BLaER1 treated with 17β-estradiol and CSF1 and Interleukin-3, amounts not matched to agents 10 nM and 100 nM (cell line): ENCODE measurements around the gene GLUD1.
"Not testable (repeated sequence)": the region's sequence is repeated elsewhere in the genome, so short reads cannot be mapped to it uniquely, and the experiment has no call there.

Source experiments
- H3K27ac ChIP-seq, 11 experiments: shearing (Covaris generic); formaldehyde crosslinking; 2 replicates each; pipeline ENCODE4 v1.8.1; 2022
- H3K27me3 ChIP-seq, 11 experiments: shearing (Covaris generic); formaldehyde crosslinking; 2 replicates each; pipeline ENCODE4 v1.8.1; 2022
- H3K36me3 ChIP-seq, 11 experiments: shearing (Covaris generic); formaldehyde crosslinking; 2 replicates each; pipeline ENCODE4 v1.8.1; 2022
- H3K4me1 ChIP-seq, 10 experiments: shearing (Covaris generic); formaldehyde crosslinking; 2 replicates each; pipeline ENCODE4 v1.8.1; 2022
- H3K4me2 ChIP-seq, 11 experiments: shearing (Covaris generic); formaldehyde crosslinking; 2 replicates each; pipeline ENCODE4 v1.8.1; 2022
- H3K4me3 ChIP-seq, 10 experiments: shearing (Covaris generic); formaldehyde crosslinking; 2 replicates each; pipeline ENCODE4 v1.8.1; 2022
- H3K9ac ChIP-seq, 11 experiments: shearing (Covaris generic); formaldehyde crosslinking; 2 replicates each; pipeline ENCODE4 v1.8.1; 2022
- H3K9me3 ChIP-seq, 11 experiments: shearing (Covaris generic); formaldehyde crosslinking; replicated peaks in 1 of 11; 2 replicates each; pipeline ENCODE4 v1.8.1; 2022
- H4K20me1 ChIP-seq, 11 experiments: shearing (Covaris generic); formaldehyde crosslinking; 2 replicates each; pipeline ENCODE4 v1.8.1; 2022
- Cebpa-rat ChIP-seq, 11 experiments: shearing (Covaris generic); IDR thresholded peaks; 2 replicates each; pipeline ENCODE4 v1.8.1; 2022

The GLUD1 gene

GRCh38 chr10:87090779-87091178, 3.9 kb downstream of the GLUD1 start:
- Histone ChIP-seq H3K4me3 (no peak overlapping the region), H3K36me3 (peaks cover 29 to 65% (median 44%) of the 10 kb centered on the region in 11 experiments), H3K9me3 (peaks cover 0 to 6% (median 0%) of the 10 kb centered on the region in 11 experiments; a peak in 1 of 22 replicates), H3K27me3 (no peaks in the 10 kb centered on the region), H3K27ac (no peak overlapping the region), H4K20me1 (peaks cover 63 to 82% (median 78%) of the 10 kb centered on the region in 11 experiments; a peak in 21 of 22 replicates), H3K4me1 (peaks cover 18 to 57% (median 28%) of the 10 kb centered on the region in 10 experiments), H3K9ac (no peak overlapping the region), H3K4me2 (peak overlapping the region in 7 of 11 experiments; percentile 90 to 97 (median 95); a peak in 9 of 22 replicates)
- no peak for TF ChIP-seq Cebpa-rat (IDR thresholded peaks at IDR 0.05)

- Histone ChIP-seq H3K4me3 (no peak overlapping the region), H3K4me1 (peaks cover 20 to 68% (median 29%) of the 10 kb centered on the region in 10 experiments), H3K27me3 (no peaks in the 10 kb centered on the region), H3K36me3 (peaks cover 29 to 76% (median 46%) of the 10 kb centered on the region in 11 experiments), H4K20me1 (peaks cover 68 to 92% (median 88%) of the 10 kb centered on the region in 11 experiments; a peak in 21 of 22 replicates), H3K9me3 (peaks cover 0 to 6% (median 0%) of the 10 kb centered on the region in 11 experiments; a peak in 1 of 22 replicates), H3K9ac (no peak overlapping the region), H3K4me2 (peak overlapping the region in 1 of 11 experiments; percentile 93; a peak in 1 of 22 replicates), H3K27ac (no peak overlapping the region)
- TF ChIP-seq Cebpa-rat (IDR thresholded peaks at IDR 0.05) = no peak
Measured at GRCh38 chr10:87089746-87090145, 4.9 kb downstream of the GLUD1 start.

DNA sequence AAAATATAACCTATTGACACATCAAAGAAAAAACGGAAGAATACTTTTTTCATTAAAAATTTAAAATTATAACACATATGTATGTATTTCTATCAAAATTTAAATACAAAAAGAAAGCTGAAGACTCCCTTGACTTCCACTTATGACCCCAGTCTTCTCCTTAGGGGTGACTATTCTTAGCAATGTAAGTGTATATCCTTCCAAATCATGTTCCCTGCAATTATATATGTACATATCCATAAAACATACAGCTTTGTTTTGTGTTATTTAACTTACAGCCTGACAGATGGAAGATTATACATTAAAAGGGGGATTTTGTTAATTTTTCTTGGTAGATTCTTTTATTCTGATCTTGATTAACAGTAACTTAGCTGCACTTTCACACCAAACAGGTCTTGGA, 9.1 kb downstream of the GLUD1 start:
- Histone ChIP-seq H3K4me3 (no peak overlapping the region), H3K27ac (0 out of 22 replicates have a peak overlapping the region, but pooled peaks of 1 of the 11 experiments have one; percentile 83), H3K9ac (0 out of 22 replicates have a peak overlapping the region, but pooled peaks of 1 of the 11 experiments have one; percentile 3), H3K4me1 (peaks cover 0 to 65% (median 11%) of the 10 kb centered on the region in 10 experiments; a peak in 13 of 20 replicates), H3K4me2 (peak overlapping the region in 2 of 11 experiments; percentile 78 to 83; a peak in 4 of 22 replicates), H3K9me3 (peaks cover 0 to 28% (median 23%) of the 10 kb centered on the region in 11 experiments; a peak in 17 of 22 replicates), H3K27me3 (no peaks in the 10 kb centered on the region), H3K36me3 (peaks cover 29 to 84% (median 59%) of the 10 kb centered on the region in 11 experiments), H4K20me1 (peaks cover 41 to 83% (median 72%) of the 10 kb centered on the region in 11 experiments; a peak in 20 of 22 replicates)
- no peak for TF ChIP-seq Cebpa-rat (IDR thresholded peaks at IDR 0.05)

- not testable (repeated sequence) for H3K4me3 ChIP-seq, H3K27me3 ChIP-seq
- Histone ChIP-seq H3K4me1 (peaks cover 0 to 53% (median 11%) of the 10 kb centered on the region in 10 experiments; a peak in 13 of 20 replicates), H3K27ac (peak overlapping the region in 4 of 11 experiments; percentile 41 to 83 (median 76); a peak in 9 of 22 replicates), H3K36me3 (peaks cover 20 to 74% (median 52%) of the 10 kb centered on the region in 11 experiments), H4K20me1 (peaks cover 29 to 73% (median 63%) of the 10 kb centered on the region in 11 experiments; a peak in 20 of 22 replicates), H3K9ac (peak overlapping the region in 3 of 11 experiments; percentile 55 to 62 (median 62); a peak in 6 of 22 replicates), H3K9me3 (peaks cover 0 to 35% (median 33%) of the 10 kb centered on the region in 11 experiments; a peak in 17 of 22 replicates), H3K4me2 (peak overlapping the region in 7 of 11 experiments; percentile 3 to 83 (median 17); a peak in 10 of 22 replicates)
Measured at GRCh38 chr10:87084291-87084782, 10.3 kb downstream of the GLUD1 start.

DNA sequence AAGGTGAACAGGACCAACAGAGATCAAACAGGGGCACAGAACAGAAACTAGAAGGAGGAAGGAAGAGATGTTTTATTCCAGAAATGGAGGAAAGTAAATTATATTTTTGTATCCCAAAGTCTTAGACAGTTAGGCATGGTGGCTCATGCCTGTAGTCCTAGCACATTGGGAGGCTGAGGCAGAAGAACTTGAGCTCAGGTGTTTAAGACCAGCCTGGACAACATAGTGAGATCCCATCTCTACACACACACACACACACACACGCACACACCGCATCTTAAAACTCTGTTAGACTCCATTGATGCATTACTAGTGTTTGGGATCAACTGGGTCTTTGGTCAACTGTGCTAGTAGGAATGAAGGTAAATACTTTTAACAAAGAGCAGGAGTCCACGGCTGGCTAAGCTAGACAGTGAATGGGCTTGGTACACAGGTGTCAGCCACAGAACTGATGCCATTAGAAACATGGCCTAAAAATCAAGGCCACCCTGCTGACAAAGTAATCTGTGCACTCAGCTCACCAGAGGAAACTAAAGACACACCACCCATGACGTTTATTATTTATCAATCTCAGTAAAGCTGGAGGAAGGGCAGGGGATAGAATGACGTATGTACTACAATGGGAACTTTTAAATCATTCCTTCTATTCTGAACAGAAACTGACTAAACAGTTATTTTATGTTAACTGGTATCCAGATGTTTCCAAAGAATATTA, 10.9 kb downstream of the GLUD1 start:
- H3K4me3 ChIP-seq, H3K27me3 ChIP-seq: not testable (repeated sequence)
- Histone ChIP-seq H4K20me1 (peaks cover 24 to 73% (median 62%) of the 10 kb centered on the region in 11 experiments; a peak in 20 of 22 replicates), H3K9ac (peak overlapping the region in 3 of 11 experiments; percentile 55 to 62 (median 55); a peak in 5 of 22 replicates), H3K4me2 (peak overlapping the region in 5 of 11 experiments; percentile 5 to 83 (median 55); a peak in 9 of 22 replicates), H3K4me1 (peaks cover 0 to 51% (median 11%) of the 10 kb centered on the region in 10 experiments; a peak in 13 of 20 replicates), H3K27ac (peak overlapping the region in 3 of 11 experiments; percentile 76 to 83 (median 77); a peak in 7 of 22 replicates), H3K36me3 (peaks cover 14 to 74% (median 50%) of the 10 kb centered on the region in 11 experiments), H3K9me3 (peaks cover 0 to 37% (median 33%) of the 10 kb centered on the region in 11 experiments; a peak in 17 of 22 replicates)

DNA sequence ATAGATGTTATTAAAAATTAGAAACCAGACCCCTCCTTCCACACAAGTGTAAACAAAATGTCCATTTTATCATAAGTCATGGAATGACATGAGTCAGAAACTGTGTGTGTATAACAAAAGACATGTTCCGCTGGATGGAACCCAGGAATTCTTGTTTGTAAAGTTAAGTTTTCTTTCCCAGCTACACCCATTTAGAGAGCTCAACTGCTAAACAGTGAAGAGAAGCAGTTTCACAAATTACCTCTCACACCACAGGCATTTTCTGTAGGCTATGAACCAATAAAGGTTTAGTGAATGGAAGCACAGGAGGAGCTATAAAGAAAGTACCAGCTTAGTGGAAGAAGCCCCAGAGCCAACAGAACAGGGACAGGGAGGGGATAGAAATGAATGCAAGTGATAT, 12.4 kb downstream of the GLUD1 start:
- peaks cover 0 to 37% (median 33%) of the 10 kb centered on the region in 11 experiments; a peak in 17 of 22 replicates for H3K9me3 ChIP-seq
- H3K27me3 ChIP-seq, H3K9ac ChIP-seq, H3K4me2 ChIP-seq, H3K4me3 ChIP-seq: not testable (repeated sequence)
- peaks cover 23 to 73% (median 62%) of the 10 kb centered on the region in 11 experiments; a peak in 20 of 22 replicates for H4K20me1 ChIP-seq
- peaks cover 10 to 74% (median 44%) of the 10 kb centered on the region in 11 experiments for H3K36me3 ChIP-seq
- H3K27ac ChIP-seq = peak overlapping the region in 1 of 11 experiments; percentile 77; a peak in 1 of 22 replicates
- peaks cover 0 to 41% (median 11%) of the 10 kb centered on the region in 10 experiments; a peak in 13 of 20 replicates for H3K4me1 ChIP-seq

DNA sequence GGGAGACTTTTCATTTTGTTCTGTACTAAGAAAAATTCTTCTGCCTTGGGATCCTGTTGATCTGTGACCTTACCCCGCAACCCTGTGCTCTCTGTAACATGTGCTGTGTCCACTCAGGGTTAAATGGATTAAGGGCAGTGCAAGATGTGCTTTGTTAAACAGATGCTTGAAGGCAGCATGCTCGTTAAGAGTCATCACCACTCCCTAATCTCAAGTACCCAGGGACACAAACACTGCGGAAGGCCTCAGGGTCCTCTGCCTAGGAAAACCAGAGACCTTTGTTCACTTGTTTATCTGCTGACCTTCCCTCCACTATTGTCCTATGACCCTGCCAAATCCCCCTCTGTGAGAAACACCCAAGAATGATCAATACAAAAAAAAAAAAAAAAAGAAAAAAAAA, 13.1 kb downstream of the GLUD1 start:
- H3K4me2 ChIP-seq, H3K9ac ChIP-seq, H3K27ac ChIP-seq, H3K27me3 ChIP-seq, H3K4me3 ChIP-seq: not testable (repeated sequence)
- peaks cover 24 to 72% (median 61%) of the 10 kb centered on the region in 11 experiments; a peak in 20 of 22 replicates for H4K20me1 ChIP-seq
- peaks cover 8 to 72% (median 44%) of the 10 kb centered on the region in 11 experiments for H3K36me3 ChIP-seq
- H3K4me1 ChIP-seq = peaks cover 0 to 35% (median 11%) of the 10 kb centered on the region in 10 experiments; a peak in 13 of 20 replicates
- H3K9me3 ChIP-seq = peaks cover 0 to 37% (median 33%) of the 10 kb centered on the region in 11 experiments; a peak in 17 of 22 replicates

GRCh38 chr10:87080621-87081020, 14.0 kb downstream of the GLUD1 start:
- not testable (repeated sequence) for H3K27me3 ChIP-seq, H3K9ac ChIP-seq, H3K27ac ChIP-seq, H3K4me2 ChIP-seq, H3K4me3 ChIP-seq
- H3K36me3 ChIP-seq = peaks cover 12 to 74% (median 46%) of the 10 kb centered on the region in 11 experiments
- H4K20me1 ChIP-seq = peaks cover 29 to 74% (median 61%) of the 10 kb centered on the region in 11 experiments; a peak in 20 of 22 replicates
- H3K9me3 ChIP-seq = peaks cover 0 to 37% (median 33%) of the 10 kb centered on the region in 11 experiments; a peak in 17 of 22 replicates
- H3K4me1 ChIP-seq = peaks cover 0 to 28% (median 11%) of the 10 kb centered on the region in 10 experiments; a peak in 13 of 20 replicates
